ENCODE measurements around the gene HOXC11.

Gene HOXC11

DNA sequence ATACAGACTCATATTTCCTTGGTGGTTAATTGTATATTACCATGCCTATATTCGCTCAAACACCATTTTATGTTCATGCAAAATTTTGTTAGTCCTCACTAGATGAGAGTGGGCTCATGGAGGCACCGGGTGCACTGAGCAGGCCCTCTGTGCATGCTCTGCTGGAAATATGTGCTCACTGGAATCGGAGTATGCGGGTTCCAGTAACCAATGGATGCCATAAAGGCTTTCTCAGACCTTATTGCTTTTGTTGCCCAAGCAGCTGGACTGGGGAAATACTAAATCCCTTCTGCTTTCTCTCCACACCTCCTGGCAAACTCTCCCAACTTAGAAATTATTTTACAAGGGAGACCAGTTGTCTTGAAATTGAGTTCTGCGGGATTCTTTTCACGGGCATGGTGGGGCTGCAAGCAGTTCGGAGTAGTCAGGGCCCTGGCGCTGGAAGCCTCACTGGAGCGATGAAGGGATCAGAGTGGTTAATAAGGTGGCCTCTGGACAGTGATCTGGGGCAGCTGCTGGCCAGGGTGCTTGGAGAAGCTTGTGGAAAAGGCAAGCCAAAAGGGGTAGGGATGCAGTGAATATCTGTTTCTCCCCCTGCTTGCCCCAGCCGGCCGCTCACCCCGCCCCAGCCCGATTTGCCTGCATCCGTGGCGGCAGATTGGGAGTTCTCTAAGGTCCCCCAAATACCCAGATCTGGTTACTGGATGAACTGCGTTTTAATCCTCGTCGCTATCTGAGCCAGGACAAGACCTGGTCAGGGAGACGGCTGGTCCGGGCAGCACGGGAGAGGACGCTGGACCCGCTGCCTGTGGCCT is 47.9 kb downstream of the HOXC11 start:
- DNase-seq (ENCODE audit: insufficient read length): no peak
- no peak for TF ChIP-seq TAF1 (IDR thresholded peaks at IDR 0.05; ENCODE audit: borderline replicate concordance, low read depth, low read length)
- TF ChIP-seq POLR2AphosphoS5 (IDR thresholded peaks at IDR 0.05; ENCODE audit: low read depth, low read length): no peak
- TF ChIP-seq POLR2A (IDR thresholded peaks at IDR 0.05; ENCODE audit: low read depth, low read length): no peak
- no peak for FAIRE-seq

DNA sequence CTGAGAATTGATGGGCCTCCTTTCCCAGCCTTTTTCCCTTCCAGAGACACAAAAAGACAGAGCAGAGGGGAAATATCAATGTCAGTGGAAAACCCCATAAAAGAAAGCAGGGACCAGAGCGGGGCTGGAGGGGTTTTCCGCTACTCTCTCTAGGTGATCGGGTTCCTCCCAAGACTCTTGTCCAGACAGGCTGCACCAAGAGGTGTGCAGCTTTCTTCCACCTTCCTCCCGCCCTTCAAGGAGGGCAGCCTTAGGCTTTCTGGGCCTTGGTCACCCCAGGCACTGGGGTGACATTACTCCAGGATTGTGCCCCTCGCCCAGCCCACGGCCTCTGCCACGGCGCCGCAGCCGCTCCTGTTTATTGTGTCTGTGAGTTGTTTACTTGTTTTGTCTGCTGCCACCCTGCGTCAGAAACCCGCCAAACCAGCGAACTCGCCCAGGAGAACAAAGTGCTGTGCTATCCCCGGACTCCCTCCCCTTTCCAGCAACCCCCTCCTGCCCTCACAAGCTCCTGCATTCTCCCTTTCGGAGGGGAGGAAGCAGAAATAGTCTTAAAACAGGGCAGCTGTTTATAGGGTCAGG is 48.6 kb downstream of the HOXC11 start:
- no peak for DNase-seq (ENCODE audit: insufficient read length)
- no peak for TF ChIP-seq POLR2AphosphoS5 (IDR thresholded peaks at IDR 0.05; ENCODE audit: low read depth, low read length)
- TF ChIP-seq POLR2A (IDR thresholded peaks at IDR 0.05; ENCODE audit: low read depth, low read length): no peak
- TF ChIP-seq TAF1 (IDR thresholded peaks at IDR 0.05; ENCODE audit: borderline replicate concordance, low read depth, low read length): no peak
- FAIRE-seq: peak; percentile 79

DNA sequence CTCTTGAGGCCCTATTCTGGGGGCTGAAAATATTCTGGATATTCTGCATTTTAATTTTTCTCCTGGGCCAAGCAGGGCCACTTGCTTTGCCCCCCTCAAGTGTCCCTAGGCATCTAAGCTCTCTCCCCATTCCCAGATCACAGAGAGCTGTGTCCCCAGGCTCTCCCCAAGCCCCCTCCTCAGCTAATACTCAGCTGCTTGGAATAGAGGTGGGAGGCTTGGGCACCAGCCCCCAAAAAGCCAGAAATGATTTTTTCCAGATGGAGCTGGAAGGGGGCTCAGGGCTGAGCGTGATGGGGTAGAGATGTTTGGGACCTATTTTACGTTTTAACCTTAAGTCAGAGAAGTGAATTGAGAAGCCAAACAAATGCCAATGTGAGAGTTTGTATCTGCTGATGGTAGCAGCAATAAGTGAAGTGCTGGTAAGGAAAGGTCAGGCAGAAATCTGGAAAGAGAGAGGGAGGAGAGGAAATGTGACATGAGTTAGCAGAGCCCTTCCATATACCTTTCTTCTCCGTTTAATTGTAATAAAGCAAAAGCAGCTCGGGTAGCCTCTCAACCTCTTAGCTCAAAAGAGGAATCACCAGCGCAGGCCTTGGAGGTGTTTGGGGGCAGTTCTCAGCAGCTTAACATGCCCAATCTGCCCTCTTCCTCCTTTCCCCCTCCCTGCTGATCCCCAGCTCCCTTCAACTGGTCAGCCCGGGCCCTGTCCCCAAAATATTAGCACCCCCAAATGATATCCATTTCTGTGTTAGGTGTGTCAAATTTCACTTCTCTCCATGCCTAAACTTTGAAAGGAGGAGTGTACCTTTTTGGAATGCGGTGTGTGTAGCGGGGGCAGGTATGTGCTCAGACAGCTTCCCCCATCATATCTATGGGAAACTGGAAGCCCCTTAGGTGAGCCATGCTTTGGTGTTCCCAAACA is 50.3 kb downstream of the HOXC11 start:
- FAIRE-seq: no peak
- TF ChIP-seq POLR2A (IDR thresholded peaks at IDR 0.05; ENCODE audit: low read depth, low read length) (no peak), TAF1 (IDR thresholded peaks at IDR 0.05; ENCODE audit: borderline replicate concordance, low read depth, low read length) (no peak), POLR2AphosphoS5 (IDR thresholded peaks at IDR 0.05; ENCODE audit: low read depth, low read length) (no peak)
- DNase-seq (ENCODE audit: insufficient read length): no peak

GRCh38 chr12:54024127-54024526 is 51.2 kb downstream of the HOXC11 start:
- FAIRE-seq: no peak

DNA sequence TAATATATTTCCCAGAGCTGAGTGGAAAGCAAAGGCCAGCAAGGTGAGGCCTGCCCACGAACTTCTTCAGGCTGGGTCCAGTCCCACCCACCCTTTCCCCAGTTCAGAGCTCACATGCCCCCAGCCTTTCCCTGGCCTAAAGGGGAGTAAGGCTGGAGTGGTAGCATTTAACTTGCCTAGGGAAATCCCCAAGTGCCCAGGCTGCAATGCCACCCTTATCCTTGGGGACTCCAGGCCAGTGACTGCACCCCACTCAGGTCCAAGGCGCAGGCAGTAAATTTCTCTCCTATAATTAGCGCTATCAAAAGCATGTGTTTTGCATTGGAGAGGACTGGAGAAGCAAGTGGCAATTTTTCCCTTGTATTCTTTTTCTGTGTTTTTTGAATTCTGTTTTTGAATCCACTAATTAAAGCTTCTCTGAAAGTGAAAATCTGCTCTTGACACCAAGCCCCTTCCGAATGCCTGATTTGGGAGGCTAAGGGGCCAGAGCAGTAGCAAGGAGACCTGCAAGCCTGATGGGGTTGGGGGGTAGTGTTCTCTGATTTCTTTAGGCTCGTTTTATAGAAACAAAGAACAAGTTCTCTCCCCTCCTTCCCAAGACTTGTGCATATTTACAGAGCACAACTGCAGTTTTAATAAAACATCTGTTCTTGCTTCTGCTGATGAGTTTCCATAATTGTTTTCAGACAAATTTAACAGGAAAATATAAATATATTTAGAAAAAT is 51.8 kb downstream of the HOXC11 start:
- DNase-seq (ENCODE audit: insufficient read length) (no peak), FAIRE-seq (no peak)
- TF ChIP-seq TAF1 (IDR thresholded peaks at IDR 0.05; ENCODE audit: borderline replicate concordance, low read depth, low read length): no peak
- TF ChIP-seq POLR2AphosphoS5 (IDR thresholded peaks at IDR 0.05; ENCODE audit: low read depth, low read length): no peak
- no peak for TF ChIP-seq POLR2A (IDR thresholded peaks at IDR 0.05; ENCODE audit: low read depth, low read length)

More at GRCh38 chr12:54024127-54024526, 51.2 kb downstream of the HOXC11 start:
- DNase-seq (ENCODE audit: insufficient read length): no peak
- TF ChIP-seq POLR2AphosphoS5 (IDR thresholded peaks at IDR 0.05; ENCODE audit: low read depth, low read length): no peak

- no peak for TF ChIP-seq TAF1 (IDR thresholded peaks at IDR 0.05; ENCODE audit: borderline replicate concordance, low read depth, low read length)
- TF ChIP-seq POLR2A (IDR thresholded peaks at IDR 0.05; ENCODE audit: low read depth, low read length): no peak
- no peak for TF ChIP-seq POLR2AphosphoS5 (IDR thresholded peaks at IDR 0.05; ENCODE audit: low read depth, low read length)
- FAIRE-seq (no peak), DNase-seq (ENCODE audit: insufficient read length) (no peak)
Observed at GRCh38 chr12:54025499-54026405, 52.8 kb downstream of the HOXC11 start.

- no peak for DNase-seq (ENCODE audit: insufficient read length)
- TF ChIP-seq POLR2AphosphoS5 (IDR thresholded peaks at IDR 0.05; ENCODE audit: low read depth, low read length) (no peak), TAF1 (IDR thresholded peaks at IDR 0.05; ENCODE audit: borderline replicate concordance, low read depth, low read length) (no peak), POLR2A (IDR thresholded peaks at IDR 0.05; ENCODE audit: low read depth, low read length) (no peak)
- no peak for FAIRE-seq
Observed at GRCh38 chr12:54026640-54027441, 53.9 kb downstream of the HOXC11 start.

Data from GM12892 (cell line).